ENCODE results near the gene FKBP7.
"Not testable (repeated sequence)": the region's sequence is repeated elsewhere in the genome, so short reads cannot be mapped to it uniquely, and the experiment has no call there.

GRCh38 chr2:178423746-178424145 is 54.7 kb downstream of the FKBP7 start:
- TF ChIP-seq USF2 (IDR thresholded peaks at IDR 0.05; ENCODE audit: low read length); CREB1 (IDR thresholded peaks at IDR 0.05); POLR2A (IDR thresholded peaks at IDR 0.05; ENCODE audit: control extremely low read depth in 1 of 2, low read depth in 2 of 2, low read length in 2 of 2); SIN3A (conservative IDR thresholded peaks at IDR 0.05 in 1 of 2, IDR thresholded peaks at IDR 0.05 in 1 of 2; ENCODE audit: low read depth in 1 of 2, low read length in 2 of 2); RXRA (IDR thresholded peaks at IDR 0.05; ENCODE audit: insufficient read depth, low read depth, low read length): not testable (repeated sequence)

All from H1 (cell line).